Liver (tissue), 9 donors: ENCODE results near the gene AKT1S1. TPM values are rescaled to one million over a fixed set of nuclear protein-coding genes. Genes with fewer than 3 reads are reported as not detected.

Source experiments
- DNase-seq: peaks from one replicate; pipeline ENCODE4 v3.0.0-alpha.2; 2017; ENCODE audit warnings: low spot score
- H3K27ac ChIP-seq, 2 donors: one replicate each; pipeline ENCODE4 v1.7.0; 2013; ENCODE audit warnings: inconsistent platforms in 2 of 2, low read length in 2 of 2, control low read depth in 1 of 2, low read depth in 1 of 2, mild to moderate bottlenecking in 1 of 2
- H3K27me3 ChIP-seq, 4 donors: one replicate each; pipeline versions ENCODE4 v1.6.1 to v1.7.0; 2013; ENCODE audit warnings: low read length in 3 of 4, inconsistent platforms in 1 of 4, mild to moderate bottlenecking in 1 of 4, moderate library complexity in 1 of 4; ENCODE audit not compliant: control insufficient read depth in 4 of 4, insufficient read depth in 4 of 4
- H3K36me3 ChIP-seq, 4 donors: one replicate each; pipeline versions ENCODE4 v1.6.1 to v1.7.0; 2013; ENCODE audit warnings: low read length in 3 of 4, mild to moderate bottlenecking in 3 of 4, low read depth in 1 of 4, moderate library complexity in 1 of 4; ENCODE audit not compliant: control insufficient read depth in 4 of 4, insufficient read depth in 3 of 4
- H3K4me1 ChIP-seq, 4 donors: one replicate each; pipeline versions ENCODE4 v1.6.1 to v1.7.0; 2013; ENCODE audit warnings: low read length in 3 of 4, mild to moderate bottlenecking in 3 of 4, moderate library complexity in 1 of 4; ENCODE audit not compliant: control insufficient read depth in 4 of 4, insufficient read depth in 4 of 4
- H3K4me3 ChIP-seq, 3 donors: one replicate each; pipeline versions ENCODE4 v1.6.1 to v1.7.0; 2013; ENCODE audit warnings: low read length in 3 of 3, control low read depth in 1 of 3, low read depth in 1 of 3, mild to moderate bottlenecking in 1 of 3
- H3K9ac ChIP-seq, 2 donors: one replicate each; pipeline ENCODE4 v1.7.0; 2013; ENCODE audit warnings: low read length in 2 of 2, mild to moderate bottlenecking in 2 of 2, moderate library complexity in 2 of 2, control low read depth in 1 of 2, low read depth in 1 of 2
- H3K9me3 ChIP-seq, 4 donors: one replicate each; pipeline versions ENCODE4 v1.6.1 to v1.7.0; 2013; ENCODE audit warnings: low read length in 3 of 4; ENCODE audit not compliant: control insufficient read depth in 4 of 4
- CTCF ChIP-seq: fragments of 150-350 bp; IDR thresholded peaks from 2 replicates; pipeline ENCODE4 v1.5.1; 2017; ENCODE audit warnings: improper control_type of control experiment, low read depth, low read length; ENCODE audit not compliant: missing input control
- EGR1 ChIP-seq, 2 donors: IDR thresholded peaks; 2 replicates each; pipeline ENCODE4 v1.6.1; 2016 to 2018; ENCODE audit warnings: antibody characterized with exemption in 2 of 2, low read depth in 2 of 2
- FOXA2 ChIP-seq: IDR thresholded peaks from 2 replicates; pipeline ENCODE4 v1.6.1; 2016; ENCODE audit warnings: antibody characterized with exemption
- GABPA ChIP-seq, 2 donors: IDR thresholded peaks in 1 of 2; conservative IDR thresholded peaks in 1 of 2; 2 replicates each; pipeline ENCODE4 v1.6.1; 2016; ENCODE audit warnings: antibody characterized with exemption in 2 of 2, mild to moderate bottlenecking in 1 of 2, moderate library complexity in 1 of 2
- HNF4A ChIP-seq, 2 donors: conservative IDR thresholded peaks; 2 replicates each; pipeline ENCODE4 v1.6.1; 2016; ENCODE audit warnings: antibody characterized with exemption in 2 of 2, mild to moderate bottlenecking in 2 of 2
- MAX ChIP-seq: IDR thresholded peaks from 2 replicates; pipeline ENCODE4 v1.6.1; 2016; ENCODE audit warnings: antibody characterized with exemption
- REST ChIP-seq: IDR thresholded peaks from 2 replicates; pipeline ENCODE4 v1.6.1; 2016; ENCODE audit warnings: antibody characterized with exemption, mild to moderate bottlenecking
- RXRA ChIP-seq, 2 donors: IDR thresholded peaks; 2 replicates each; pipeline ENCODE4 v1.6.1; 2017 to 2018; ENCODE audit warnings: antibody characterized with exemption in 2 of 2, mild to moderate bottlenecking in 1 of 2
- SP1 ChIP-seq: IDR thresholded peaks from 2 replicates; pipeline ENCODE4 v1.6.1; 2018; ENCODE audit warnings: antibody characterized with exemption, mild to moderate bottlenecking
- TAF1 ChIP-seq: conservative IDR thresholded peaks from 2 replicates; pipeline ENCODE4 v1.6.1; 2016; ENCODE audit warnings: antibody characterized with exemption, mild to moderate bottlenecking
- YY1 ChIP-seq: IDR thresholded peaks from 2 replicates; pipeline ENCODE4 v1.6.1; 2016; ENCODE audit warnings: antibody characterized with exemption, mild to moderate bottlenecking
- ZBTB33 ChIP-seq: IDR thresholded peaks from 2 replicates; pipeline ENCODE4 v1.6.1; 2016; ENCODE audit warnings: antibody characterized with exemption
- WGBS: extraction: QIAGEN DNeasy Blood & Tissue Kit; methylation state at CpG from one replicate; pipeline ENCODE4 v1.1.7; 2013; 5-methylcytosine and 5-hydroxymethylcytosine counted together
- polyA plus RNA-seq, 2 donors: library from polyadenylated mRNA; stranded (reverse) in 1 of 2; unstranded in 1 of 2; fragments of 200-250 nt in 1 of 2; fragments of >200 nt in 1 of 2; fragmentation: Nextera tagmentation in 1 of 2; extraction: Ambion mirVana in 1 of 2; gene quantifications; one replicate each; pipeline versions ENCODE4 v1.2.1 to v1.2.3, GENCODE V29; 2013 to 2015
- total RNA-seq, 2 donors: library from RNA; depleted of rRNA; stranded (reverse); fragments of >200 nt; gene quantifications; one replicate each; pipeline ENCODE4 v1.2.3, GENCODE V29; 2014
- donor health status: healthy.
- donor health status: healthy.
- donor health status: healthy.
- donor health status: healthy.
- donor health status: healthy.

Gene AKT1S1
- total and polyA plus RNA-seq, 4 donors = 6.8 to 43.9 (median 12.9) TPM

- TF ChIP-seq HNF4A (conservative IDR thresholded peaks at IDR 0.05) (no peak), EGR1 (IDR thresholded peaks at IDR 0.05; ENCODE audit: low read depth in 2 of 2) (no peak), REST (no peak)
These were observed 29.9 kb upstream of the AKT1S1 start (continued) for GRCh38 chr19:49906879-49907564.

GRCh38 chr19:49904136-49904535 lies 27.0 kb upstream of the AKT1S1 start:
- H3K36me3 ChIP-seq = peaks cover 4 to 24% (median 9%) of the 10 kb centered on the region in 4 donors
- H3K27ac ChIP-seq = no peak overlapping the region
- 69% methylated on average over 6 of the region's 6 CpGs for WGBS
- no peak for TF ChIP-seq TAF1
- no peak for TF ChIP-seq YY1
- no peak for TF ChIP-seq EGR1 (IDR thresholded peaks at IDR 0.05; ENCODE audit: low read depth in 2 of 2)
- no peak for TF ChIP-seq GABPA (IDR thresholded peaks at IDR 0.05 in 1 of 2, conservative IDR thresholded peaks at IDR 0.05 in 1 of 2)
- no peak for TF ChIP-seq ZBTB33
- TF ChIP-seq RXRA (IDR thresholded peaks at IDR 0.05) = no peak
- TF ChIP-seq MAX = no peak
- TF ChIP-seq CTCF = no peak
- TF ChIP-seq FOXA2 = no peak
- TF ChIP-seq SP1 = no peak
- no peaks in the 10 kb centered on the region for H3K4me1 ChIP-seq
- H3K9ac ChIP-seq = no peak overlapping the region
- H3K27me3 ChIP-seq = no peaks in the 10 kb centered on the region
- no peak for DNase-seq
- H3K4me3 ChIP-seq = no peak overlapping the region
- no peaks in the 10 kb centered on the region for H3K9me3 ChIP-seq
